Frontal cortex (tissue), 4 donors: ENCODE measurements around the gene IQSEC1. TPM values are rescaled to one million over a fixed set of nuclear protein-coding genes. Genes with fewer than 3 reads are reported as not detected.
A peak's percentile ranks its signal among the peaks of the same experiment; 100 is the strongest.

Source experiments
- DNase-seq, 2 donors: peaks; one replicate each; pipeline ENCODE4 v3.0.0; 2012; ENCODE audit warnings: low spot score in 2 of 2
- FAIRE-seq: peaks from 2 replicates; lab custom pipeline; 2012; peaks lifted over from hg19 to GRCh38; lab: Jason Lieb, UNC
- total RNA-seq: library from RNA; depleted of rRNA; stranded (reverse); fragments of >200 nt; gene quantifications from one replicate; pipeline ENCODE4 v1.2.3, GENCODE V29; 2014
- donor health status: control.
- donor health status: control.
- donor health status: control.

Gene IQSEC1
- total RNA-seq, 1 donor from 2014 or later = 14.3 TPM

- FAIRE-seq = no peak
- no peak for DNase-seq
Observed at GRCh38 chr3:13108861-13109260, 35.6 kb upstream of the IQSEC1 start.

- FAIRE-seq (no peak), DNase-seq (no peak)
Observed at GRCh38 chr3:13107661-13108060, 34.4 kb upstream of the IQSEC1 start.

- FAIRE-seq = no peak
- DNase-seq = no peak
Observed at GRCh38 chr3:13106308-13107001, 33.2 kb upstream of the IQSEC1 start.

- DNase-seq (no peak), FAIRE-seq (no peak)
Observed at GRCh38 chr3:13105896-13106250, 32.6 kb upstream of the IQSEC1 start.

GRCh38 chr3:13105181-13105895 lies 32.1 kb upstream of the IQSEC1 start:
- FAIRE-seq = no peak
- DNase-seq = no peak

GRCh38 chr3:13104511-13104910 lies 31.3 kb upstream of the IQSEC1 start:
- DNase-seq = no peak
- no peak for FAIRE-seq

- FAIRE-seq (no peak), DNase-seq (no peak)
Observed at GRCh38 chr3:13103416-13104058, 30.3 kb upstream of the IQSEC1 start.

GRCh38 chr3:13102386-13103345 lies 29.4 kb upstream of the IQSEC1 start:
- DNase-seq (no peak), FAIRE-seq (no peak)

- no peak for DNase-seq
- FAIRE-seq = no peak
Observed at GRCh38 chr3:13099707-13100106, 26.5 kb upstream of the IQSEC1 start.

GRCh38 chr3:13098192-13098988 lies 25.2 kb upstream of the IQSEC1 start:
- DNase-seq (no peak), FAIRE-seq (no peak)

GRCh38 chr3:13096356-13096755 lies 23.1 kb upstream of the IQSEC1 start:
- DNase-seq (no peak), FAIRE-seq (no peak)

- no peak for FAIRE-seq
- no peak for DNase-seq
Observed at GRCh38 chr3:13095408-13095937, 22.2 kb upstream of the IQSEC1 start.

- no peak for FAIRE-seq
- no peak for DNase-seq
Observed at GRCh38 chr3:13093687-13094086, 20.5 kb upstream of the IQSEC1 start.

- FAIRE-seq (no peak), DNase-seq (no peak)
Observed at GRCh38 chr3:13092621-13093617, 19.7 kb upstream of the IQSEC1 start.

GRCh38 chr3:13091898-13092611 lies 18.8 kb upstream of the IQSEC1 start:
- no peak for FAIRE-seq
- peak; percentile 62 to 81 for DNase-seq

- no peak for FAIRE-seq
- DNase-seq = no peak
Observed at GRCh38 chr3:13088028-13089006, 15.1 kb upstream of the IQSEC1 start.
